HepG2 (cell line): ENCODE measurements around the gene SLC8B1. TPM values are rescaled to one million over a fixed set of nuclear protein-coding genes. Genes with fewer than 3 reads are reported as not detected.

Experiments
- ETS1 ChIP-seq: sonication (generic); formaldehyde crosslinking; IDR thresholded peaks from 2 replicates; pipeline ENCODE4 v1.4.0; 2020; ENCODE audit warnings: missing genetic modification reagents
- FOSL2 ChIP-seq: sonication (generic); formaldehyde crosslinking; IDR thresholded peaks from 2 replicates; pipeline ENCODE4 v1.4.0; 2020; ENCODE audit warnings: missing genetic modification reagents
- HNRNPK ChIP-seq: fragments of 200-400 bp; formaldehyde crosslinking; IDR thresholded peaks from 2 replicates; pipeline ENCODE4 v1.6.1; 2018; ENCODE audit warnings: low read length, low read depth, moderate library complexity, mild to moderate bottlenecking; ENCODE audit not compliant: poor library complexity, severe bottlenecking
- KLF6 ChIP-seq: IDR thresholded peaks from 2 replicates; pipeline ENCODE4 v1.8.0; 2016; ENCODE audit warnings: missing biosample characterization, missing genetic modification reagents
- MED1 ChIP-seq: sonication (generic); formaldehyde crosslinking; IDR thresholded peaks from 2 replicates; pipeline ENCODE4 v1.4.0; 2020; ENCODE audit warnings: missing genetic modification reagents
- MXD4 ChIP-seq: IDR thresholded peaks from 2 replicates; pipeline ENCODE4 v1.6.1; 2016; ENCODE audit warnings: mild to moderate bottlenecking, missing biosample characterization, missing genetic modification reagents
- NR2F6 ChIP-seq, 2 experiments: IDR thresholded peaks; 2 replicates each; pipeline ENCODE4 v1.6.1; 2016; ENCODE audit warnings: antibody characterized with exemption in 1 of 2, mild to moderate bottlenecking in 1 of 2
- WIZ ChIP-seq: sonication (generic); formaldehyde crosslinking; IDR thresholded peaks from 2 replicates; pipeline ENCODE4 v1.5.1; 2020; ENCODE audit warnings: mild to moderate bottlenecking, missing genetic modification reagents
- ZNF160 ChIP-seq: sonication (generic); formaldehyde crosslinking; IDR thresholded peaks from 2 replicates; pipeline ENCODE4 v1.8.0; 2022; ENCODE audit warnings: mild to moderate bottlenecking, inconsistent platforms, missing genetic modification reagents
- ZNF292 ChIP-seq: sonication (generic); formaldehyde crosslinking; IDR thresholded peaks from 2 replicates; pipeline ENCODE4 v1.8.1; 2022; ENCODE audit warnings: mild to moderate bottlenecking, low read depth, missing genetic modification reagents, borderline replicate concordance
- ZNF34 ChIP-seq: sonication (generic); formaldehyde crosslinking; IDR thresholded peaks from 2 replicates; pipeline ENCODE4 v1.4.0; 2020; ENCODE audit warnings: mild to moderate bottlenecking, missing genetic modification reagents, borderline replicate concordance
- ZNF383 ChIP-seq: sonication (generic); formaldehyde crosslinking; IDR thresholded peaks from 2 replicates; pipeline ENCODE4 v1.4.0; 2020; ENCODE audit warnings: missing genetic modification reagents, mild to moderate bottlenecking, borderline replicate concordance
- ZNF569 ChIP-seq: sonication (generic); formaldehyde crosslinking; IDR thresholded peaks from 2 replicates; pipeline ENCODE4 v1.5.0; 2020; ENCODE audit warnings: mild to moderate bottlenecking, missing genetic modification reagents, moderate library complexity, borderline replicate concordance
- ZNF644 ChIP-seq: IDR thresholded peaks from 2 replicates; pipeline ENCODE4 v1.6.1; 2016; ENCODE audit warnings: low read depth
- ZNF720 ChIP-seq: sonication (generic); formaldehyde crosslinking; IDR thresholded peaks from 2 replicates; pipeline ENCODE4 v1.4.0; 2020; ENCODE audit warnings: missing genetic modification reagents
- ZNF878 ChIP-seq: sonication (generic); formaldehyde crosslinking; IDR thresholded peaks from 2 replicates; pipeline ENCODE4 v1.8.1; 2023; ENCODE audit warnings: mild to moderate bottlenecking, missing genetic modification reagents, moderate library complexity
- ZSCAN20 ChIP-seq: sonication (generic); formaldehyde crosslinking; IDR thresholded peaks from 2 replicates; pipeline ENCODE4 v1.4.0; 2020; ENCODE audit warnings: missing genetic modification reagents, mild to moderate bottlenecking, borderline replicate concordance
- polyA plus RNA-seq, 8 experiments: library from polyadenylated mRNA; depleted of rRNA in 3 of 8; stranded (reverse) in 7 of 8; unstranded in 1 of 8; fragments of >200 nt; fragmentation: Illumina TruSeq in 4 of 8; extraction: Trizol in 4 of 8; gene quantifications; 2 replicates each; pipeline versions ENCODE4 v1.2.1 to v1.2.3, GENCODE V29; 2011 to 2016; ENCODE audit warnings: low read depth in 4 of 8, missing spikeins in 1 of 8, mixed read lengths in 1 of 8; ENCODE audit not compliant: insufficient read depth in 1 of 8
- total RNA-seq, 5 experiments: library from RNA; depleted of rRNA; stranded (reverse); fragments of >200 nt; fragmentation: Illumina TruSeq; extraction: Trizol; gene quantifications; 2 replicates each; pipeline ENCODE4 v1.2.3, GENCODE V29; 2016; ENCODE audit warnings: low read depth in 1 of 5
- TF ChIP-seq, protein P1 (sequence below): IDR thresholded peaks from 2 replicates; pipeline ENCODE4 v1.6.1; 2012; ENCODE audit warnings: low read length, improper control_type of control experiment
- TF ChIP-seq, protein P2 (sequence below): sonication (generic); formaldehyde crosslinking; IDR thresholded peaks from 2 replicates; pipeline ENCODE4 v1.5.1; 2020; ENCODE audit warnings: mild to moderate bottlenecking, missing genetic modification reagents, moderate library complexity
- TF ChIP-seq, protein P3 (sequence below): sonication (generic); formaldehyde crosslinking; IDR thresholded peaks from 2 replicates; pipeline ENCODE4 v1.5.0; 2020; ENCODE audit warnings: missing genetic modification reagents

SLC8B1 gene
- total and polyA plus RNA-seq, 2 of the 13 experiments (the other 11 are each of a cell fraction or from before 2014, with no cell fraction given) = 6.8 to 8.0 TPM

DNA sequence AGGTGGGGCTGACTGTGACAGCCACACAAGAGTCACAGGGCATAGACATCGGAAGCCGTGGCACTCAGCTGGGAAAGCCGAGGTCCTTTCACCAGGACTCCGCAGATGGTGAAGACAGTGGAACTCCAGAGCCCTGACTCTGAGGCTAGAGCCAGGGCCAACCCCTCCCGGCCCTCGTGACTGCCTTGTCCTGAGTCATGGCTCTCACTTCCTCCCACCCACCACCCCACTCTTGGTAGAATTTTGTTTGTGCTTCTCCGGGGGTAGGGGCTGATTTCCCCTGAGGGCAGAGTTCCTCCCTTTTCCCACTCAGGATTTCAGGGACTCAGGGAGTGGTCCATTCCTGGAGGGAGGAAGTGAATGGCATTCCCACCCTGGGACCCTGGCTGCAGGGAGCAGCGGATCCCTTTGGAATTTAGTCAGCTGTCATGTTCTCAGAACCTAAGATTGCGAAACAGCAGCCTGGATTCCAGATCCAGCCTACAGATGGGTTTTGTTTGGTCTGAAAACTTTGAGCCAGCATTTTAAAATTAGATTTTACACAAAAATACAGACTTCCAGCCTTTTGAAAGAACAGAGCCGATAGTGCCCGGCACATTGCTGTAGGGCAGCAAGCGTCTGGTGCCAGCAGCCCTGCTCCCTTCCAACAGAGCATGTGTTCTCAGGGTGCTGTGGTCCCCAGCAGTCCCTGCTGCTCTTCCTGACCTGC, 62.9 kb downstream of the SLC8B1 start (continued):
- TF ChIP-seq, protein P1, sequence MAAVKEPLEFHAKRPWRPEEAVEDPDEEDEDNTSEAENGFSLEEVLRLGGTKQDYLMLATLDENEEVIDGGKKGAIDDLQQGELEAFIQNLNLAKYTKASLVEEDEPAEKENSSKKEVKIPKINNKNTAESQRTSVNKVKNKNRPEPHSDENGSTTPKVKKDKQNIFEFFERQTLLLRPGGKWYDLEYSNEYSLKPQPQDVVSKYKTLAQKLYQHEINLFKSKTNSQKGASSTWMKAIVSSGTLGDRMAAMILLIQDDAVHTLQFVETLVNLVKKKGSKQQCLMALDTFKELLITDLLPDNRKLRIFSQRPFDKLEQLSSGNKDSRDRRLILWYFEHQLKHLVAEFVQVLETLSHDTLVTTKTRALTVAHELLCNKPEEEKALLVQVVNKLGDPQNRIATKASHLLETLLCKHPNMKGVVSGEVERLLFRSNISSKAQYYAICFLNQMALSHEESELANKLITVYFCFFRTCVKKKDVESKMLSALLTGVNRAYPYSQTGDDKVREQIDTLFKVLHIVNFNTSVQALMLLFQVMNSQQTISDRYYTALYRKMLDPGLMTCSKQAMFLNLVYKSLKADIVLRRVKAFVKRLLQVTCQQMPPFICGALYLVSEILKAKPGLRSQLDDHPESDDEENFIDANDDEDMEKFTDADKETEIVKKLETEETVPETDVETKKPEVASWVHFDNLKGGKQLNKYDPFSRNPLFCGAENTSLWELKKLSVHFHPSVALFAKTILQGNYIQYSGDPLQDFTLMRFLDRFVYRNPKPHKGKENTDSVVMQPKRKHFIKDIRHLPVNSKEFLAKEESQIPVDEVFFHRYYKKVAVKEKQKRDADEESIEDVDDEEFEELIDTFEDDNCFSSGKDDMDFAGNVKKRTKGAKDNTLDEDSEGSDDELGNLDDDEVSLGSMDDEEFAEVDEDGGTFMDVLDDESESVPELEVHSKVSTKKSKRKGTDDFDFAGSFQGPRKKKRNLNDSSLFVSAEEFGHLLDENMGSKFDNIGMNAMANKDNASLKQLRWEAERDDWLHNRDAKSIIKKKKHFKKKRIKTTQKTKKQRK = no peak
- TF ChIP-seq, protein P2, sequence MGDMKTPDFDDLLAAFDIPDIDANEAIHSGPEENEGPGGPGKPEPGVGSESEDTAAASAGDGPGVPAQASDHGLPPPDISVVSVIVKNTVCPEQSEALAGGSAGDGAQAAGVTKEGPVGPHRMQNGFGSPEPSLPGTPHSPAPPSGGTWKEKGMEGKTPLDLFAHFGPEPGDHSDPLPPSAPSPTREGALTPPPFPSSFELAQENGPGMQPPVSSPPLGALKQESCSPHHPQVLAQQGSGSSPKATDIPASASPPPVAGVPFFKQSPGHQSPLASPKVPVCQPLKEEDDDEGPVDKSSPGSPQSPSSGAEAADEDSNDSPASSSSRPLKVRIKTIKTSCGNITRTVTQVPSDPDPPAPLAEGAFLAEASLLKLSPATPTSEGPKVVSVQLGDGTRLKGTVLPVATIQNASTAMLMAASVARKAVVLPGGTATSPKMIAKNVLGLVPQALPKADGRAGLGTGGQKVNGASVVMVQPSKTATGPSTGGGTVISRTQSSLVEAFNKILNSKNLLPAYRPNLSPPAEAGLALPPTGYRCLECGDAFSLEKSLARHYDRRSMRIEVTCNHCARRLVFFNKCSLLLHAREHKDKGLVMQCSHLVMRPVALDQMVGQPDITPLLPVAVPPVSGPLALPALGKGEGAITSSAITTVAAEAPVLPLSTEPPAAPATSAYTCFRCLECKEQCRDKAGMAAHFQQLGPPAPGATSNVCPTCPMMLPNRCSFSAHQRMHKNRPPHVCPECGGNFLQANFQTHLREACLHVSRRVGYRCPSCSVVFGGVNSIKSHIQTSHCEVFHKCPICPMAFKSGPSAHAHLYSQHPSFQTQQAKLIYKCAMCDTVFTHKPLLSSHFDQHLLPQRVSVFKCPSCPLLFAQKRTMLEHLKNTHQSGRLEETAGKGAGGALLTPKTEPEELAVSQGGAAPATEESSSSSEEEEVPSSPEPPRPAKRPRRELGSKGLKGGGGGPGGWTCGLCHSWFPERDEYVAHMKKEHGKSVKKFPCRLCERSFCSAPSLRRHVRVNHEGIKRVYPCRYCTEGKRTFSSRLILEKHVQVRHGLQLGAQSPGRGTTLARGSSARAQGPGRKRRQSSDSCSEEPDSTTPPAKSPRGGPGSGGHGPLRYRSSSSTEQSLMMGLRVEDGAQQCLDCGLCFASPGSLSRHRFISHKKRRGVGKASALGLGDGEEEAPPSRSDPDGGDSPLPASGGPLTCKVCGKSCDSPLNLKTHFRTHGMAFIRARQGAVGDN = peak; percentile 79
- TF ChIP-seq ZNF644 (CRISPR knock-in tag) (0 out of 2 replicates have a peak, but pooled peaks have one; percentile 46), MED1 (CRISPR knock-in tag) (0 out of 2 replicates have a peak, but pooled peaks have one; percentile 20), MXD4 (CRISPR knock-in tag) (0 out of 2 replicates have a peak, but pooled peaks have one; percentile 37), NR2F6 (IDR thresholded peaks at IDR 0.05) (peak; percentile 26; the same call in 1 of the 2 replicates), NR2F6 (CRISPR knock-in tag; IDR thresholded peaks at IDR 0.05) (no peak; the same call in 1 of the 2 replicates), ZSCAN20 (CRISPR knock-in tag) (no peak), KLF6 (CRISPR knock-in tag) (no peak), HNRNPK (no peak), ZNF569 (CRISPR knock-in tag) (no peak), ZNF878 (CRISPR knock-in tag) (no peak), ZNF292 (no peak), FOSL2 (peak; percentile 59), WIZ (CRISPR knock-in tag) (no peak), ZNF34 (no peak), ETS1 (CRISPR knock-in tag) (no peak), ZNF160 (CRISPR knock-in tag) (no peak), ZNF383 (CRISPR knock-in tag) (no peak), ZNF720 (no peak)
- TF ChIP-seq, protein P3, sequence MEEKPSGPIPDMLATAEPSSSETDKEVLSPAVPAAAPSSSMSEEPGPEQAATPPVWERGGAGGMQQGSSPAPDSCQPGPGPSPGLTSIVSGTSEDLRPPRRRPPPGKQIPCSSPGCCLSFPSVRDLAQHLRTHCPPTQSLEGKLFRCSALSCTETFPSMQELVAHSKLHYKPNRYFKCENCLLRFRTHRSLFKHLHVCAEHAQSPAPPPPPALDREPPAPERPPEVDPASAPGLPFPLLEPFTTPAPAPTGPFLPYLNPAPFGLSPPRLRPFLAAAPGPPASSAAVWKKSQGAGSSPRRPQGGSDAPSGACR = no peak; the same call in 1 of the 2 replicates
